Stimulated activated CD8-positive, alpha-beta memory T cell treated with anti-CD3 and anti-CD28 coated beads, Interleukin-15, amount 100 ng/mL, for 48 hours (primary cell): ENCODE data around the gene SZT2.
"Not testable (repeated sequence)": the region's sequence is repeated elsewhere in the genome, so short reads cannot be mapped to it uniquely, and the experiment has no call there.

ENCODE experiments used
- DNase-seq, 2 donors: peaks; one replicate each; pipeline ENCODE4 v3.0.0-alpha.2; 2020; ENCODE audit warnings: low read depth in 2 of 2

The SZT2 gene

DNA sequence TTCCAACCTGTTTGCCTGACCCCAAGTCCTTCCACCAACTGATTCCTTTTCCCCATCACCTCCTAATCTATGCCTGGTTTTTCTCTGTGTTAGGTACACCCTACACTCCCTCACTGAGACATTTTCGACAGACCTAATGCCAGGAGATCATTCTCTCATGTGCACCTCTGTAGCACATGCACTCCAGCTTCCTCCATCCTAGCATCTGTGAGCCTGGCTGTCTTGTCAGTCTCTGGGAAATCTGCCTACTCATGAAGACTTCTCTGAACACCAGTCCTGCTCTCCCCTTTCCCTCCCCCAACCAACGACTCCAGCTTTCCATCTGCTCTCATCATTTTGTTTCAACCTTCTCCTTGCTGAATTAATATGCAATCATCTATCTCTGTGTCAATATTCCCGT, 1.1 kb upstream of the SZT2 start:
- DNase-seq = no peak

DNA sequence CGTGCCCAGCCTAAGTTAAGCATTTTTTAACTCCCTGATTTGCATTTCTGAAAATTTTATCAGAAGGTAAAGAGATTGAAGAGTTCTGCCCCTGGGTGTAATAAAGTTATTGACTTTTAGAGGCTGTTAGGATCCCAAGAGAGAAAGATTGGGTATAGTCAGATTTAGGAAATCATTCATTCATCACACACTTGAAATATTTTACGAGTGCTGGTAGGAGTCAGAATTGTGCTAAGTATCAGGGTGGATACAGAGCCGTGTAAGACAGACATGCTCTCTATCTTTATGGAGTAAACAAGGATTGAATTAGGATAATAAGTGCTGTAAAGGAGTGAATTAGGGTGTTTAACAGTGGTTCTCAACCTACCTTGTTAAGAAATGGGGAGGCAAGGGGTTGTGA, 3.0 kb downstream of the SZT2 start:
- no peak for DNase-seq

DNA sequence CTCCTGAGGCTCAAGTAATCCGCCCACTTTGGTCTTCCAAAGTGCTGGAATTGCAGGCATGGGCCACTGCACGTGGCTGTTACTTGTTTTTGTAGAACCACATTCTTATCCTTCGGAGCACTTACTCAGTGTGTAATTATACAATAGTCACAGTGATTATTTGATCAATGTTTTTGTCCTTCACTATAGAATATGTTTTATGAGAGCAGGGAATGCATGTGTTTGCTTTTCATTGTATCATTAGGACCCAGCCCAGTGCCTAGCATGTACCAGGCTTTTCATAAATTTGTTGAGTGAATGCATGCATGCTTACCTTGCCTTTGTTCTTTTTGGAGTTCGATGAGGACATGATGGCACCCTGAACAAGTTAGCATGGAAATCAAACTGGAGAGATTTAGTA, 5.8 kb downstream of the SZT2 start:
- no peak for DNase-seq

DNA sequence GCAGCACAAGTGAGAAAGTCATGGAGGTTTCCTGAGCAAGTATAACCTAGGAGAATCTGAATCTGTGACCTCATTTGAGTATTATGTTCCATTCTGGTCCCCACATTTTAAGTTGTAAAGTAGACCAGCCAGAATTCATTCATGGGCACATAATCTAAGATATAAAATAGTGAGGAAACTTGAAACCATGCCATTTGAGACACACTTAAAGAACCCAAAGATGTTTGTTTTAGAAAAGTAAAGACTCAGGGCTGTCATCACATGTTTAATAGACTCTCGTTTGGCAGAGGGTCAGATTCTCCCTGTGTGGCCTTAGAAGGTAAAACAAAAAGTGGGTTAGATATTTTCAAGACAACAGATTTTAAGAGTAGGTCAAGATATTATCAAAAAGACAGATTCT, 6.4 kb downstream of the SZT2 start:
- DNase-seq = no peak

DNA sequence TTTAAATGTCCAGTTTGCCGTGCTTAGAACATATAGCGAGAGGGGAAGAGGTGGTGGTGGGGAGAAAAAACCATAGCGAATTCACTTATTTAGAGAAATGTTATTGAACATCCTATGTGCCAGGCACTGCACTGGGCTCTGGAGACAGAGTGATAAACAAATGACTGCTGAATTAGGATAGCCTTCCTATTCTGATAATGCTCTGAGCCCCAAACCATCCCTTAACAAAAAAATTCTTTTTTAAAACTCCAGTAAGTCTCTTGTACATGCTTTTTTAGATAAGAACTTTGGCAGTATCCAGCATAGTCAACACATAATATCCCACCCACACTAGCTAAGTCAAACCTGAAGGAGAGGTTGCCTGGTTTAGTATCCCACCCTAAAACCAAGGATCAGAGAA, 8.5 kb downstream of the SZT2 start:
- DNase-seq = no peak

DNA sequence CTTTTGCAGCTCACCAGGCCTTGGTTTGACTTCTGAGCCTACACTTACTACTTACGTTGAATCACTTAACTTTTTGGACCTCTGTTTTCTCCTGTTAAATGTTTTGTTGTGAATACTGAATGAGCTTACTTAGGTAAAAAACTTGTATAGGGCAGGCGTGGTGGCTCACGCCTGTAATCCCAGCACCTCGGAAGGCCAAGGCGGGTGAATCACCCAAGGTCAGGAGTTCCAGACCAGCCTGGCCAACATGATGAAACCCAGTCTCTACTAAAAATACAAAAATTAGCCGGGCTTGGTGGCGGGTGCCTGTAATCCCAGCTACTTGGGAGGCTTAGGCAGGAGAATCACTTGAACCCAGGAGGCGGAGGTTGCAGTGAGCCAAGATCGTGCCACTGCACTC, 10.7 kb downstream of the SZT2 start:
- not testable (repeated sequence) for DNase-seq

DNA sequence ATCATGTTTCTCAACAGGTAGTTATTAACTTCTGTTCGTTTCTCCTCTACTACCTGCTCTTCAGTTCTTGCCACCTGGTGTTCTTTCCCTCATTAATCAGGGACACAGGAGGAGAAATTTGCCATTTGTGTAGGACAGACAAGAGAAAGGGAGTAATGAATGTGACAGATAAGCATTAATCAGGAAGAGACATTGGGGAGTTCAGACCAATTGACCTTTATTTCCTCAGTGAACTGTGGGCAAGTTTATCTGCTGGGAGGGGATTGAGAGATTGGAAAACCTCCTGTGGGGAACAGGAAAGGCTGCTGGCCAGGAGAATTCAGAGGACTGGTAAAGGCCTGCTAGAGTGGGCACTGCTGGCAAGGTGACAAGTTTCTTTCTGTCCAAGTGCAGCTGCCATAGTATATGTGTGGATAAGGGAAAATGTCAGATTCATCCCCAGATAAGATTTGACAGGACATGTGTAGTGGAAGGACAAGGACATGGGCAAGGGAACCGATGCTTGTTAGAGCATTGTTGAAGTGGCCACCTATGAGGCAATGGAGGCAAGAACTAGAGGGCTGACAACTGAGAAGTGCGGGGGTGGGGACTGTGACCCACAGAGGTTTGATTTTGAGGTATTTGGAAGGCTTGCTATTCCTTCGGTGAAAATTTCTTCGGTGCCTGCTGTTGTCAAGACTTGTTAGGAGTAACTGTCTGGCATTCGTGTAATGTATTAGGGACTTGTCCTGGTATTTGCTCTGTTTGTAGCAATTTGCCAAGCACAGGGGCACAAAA, 12.6 kb downstream of the SZT2 start:
- no peak for DNase-seq

DNA sequence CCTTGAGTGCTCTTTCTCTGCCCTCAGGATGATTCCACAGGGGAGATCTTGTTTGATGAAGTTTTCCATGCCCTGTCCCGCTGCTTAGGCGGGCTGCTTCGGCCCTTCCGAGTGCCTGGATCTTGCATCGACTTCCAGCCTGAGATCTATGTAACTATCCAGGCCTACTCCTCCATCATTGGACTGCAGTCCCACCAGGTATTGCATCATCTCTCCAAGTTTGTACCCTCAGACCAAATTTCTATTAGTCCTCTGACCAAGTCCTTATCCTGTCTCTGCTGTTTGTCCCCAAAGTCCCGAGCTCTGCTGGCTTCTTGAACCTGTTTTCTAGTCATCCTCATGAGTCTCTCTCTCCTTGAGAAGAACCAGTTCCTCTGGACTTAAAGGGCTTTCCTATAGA, 14.7 kb downstream of the SZT2 start:
- DNase-seq = no peak

DNA sequence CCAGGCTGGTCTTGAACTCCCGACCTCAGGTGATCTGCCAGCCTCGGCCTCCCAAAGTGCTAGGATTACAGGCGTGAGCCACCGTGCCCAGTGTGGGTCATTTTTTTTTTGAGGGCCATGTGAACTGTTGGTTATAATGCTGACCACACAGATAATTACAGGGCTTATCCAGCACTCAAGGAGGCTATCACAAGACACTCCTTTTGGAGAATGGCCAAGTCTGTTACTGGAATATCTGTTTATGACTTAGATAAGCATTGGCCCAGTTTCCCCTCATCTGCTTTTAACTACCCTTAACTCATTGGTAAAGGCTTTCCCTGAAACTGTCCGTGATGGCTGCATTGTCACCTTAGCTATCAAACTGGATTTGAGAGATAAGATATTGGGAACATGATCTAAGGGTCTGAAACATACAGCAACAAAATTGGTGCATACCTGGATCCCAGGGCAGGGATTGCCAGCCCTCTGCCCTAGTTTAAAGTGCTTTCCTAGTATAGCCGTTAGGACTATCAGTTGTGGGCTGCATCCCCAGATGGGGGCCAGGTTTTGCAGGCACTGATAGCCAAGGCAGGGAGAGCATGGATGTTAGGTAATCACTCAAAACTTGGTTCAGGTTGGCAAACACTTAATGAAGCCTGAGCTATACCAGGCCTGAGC, 15.6 kb downstream of the SZT2 start:
- no peak for DNase-seq

DNA sequence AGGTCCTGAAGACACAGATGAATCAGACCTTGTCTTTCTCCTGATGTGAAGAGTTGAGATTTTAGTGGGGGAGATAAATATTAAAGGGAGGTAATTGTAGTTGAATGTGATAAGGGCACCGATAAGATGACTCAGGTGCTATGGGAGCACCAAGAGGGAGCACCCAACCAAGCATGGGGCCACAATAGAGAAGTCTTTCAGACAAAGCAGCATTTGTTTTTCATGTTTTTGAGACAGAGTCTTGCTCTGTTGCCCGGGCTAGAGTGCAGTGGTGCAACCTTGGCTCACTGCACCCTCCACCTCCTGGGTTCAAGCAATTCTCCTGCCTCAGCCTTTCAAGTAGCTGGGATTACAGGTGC, 16.2 kb downstream of the SZT2 start:
- DNase-seq = no peak

DNA sequence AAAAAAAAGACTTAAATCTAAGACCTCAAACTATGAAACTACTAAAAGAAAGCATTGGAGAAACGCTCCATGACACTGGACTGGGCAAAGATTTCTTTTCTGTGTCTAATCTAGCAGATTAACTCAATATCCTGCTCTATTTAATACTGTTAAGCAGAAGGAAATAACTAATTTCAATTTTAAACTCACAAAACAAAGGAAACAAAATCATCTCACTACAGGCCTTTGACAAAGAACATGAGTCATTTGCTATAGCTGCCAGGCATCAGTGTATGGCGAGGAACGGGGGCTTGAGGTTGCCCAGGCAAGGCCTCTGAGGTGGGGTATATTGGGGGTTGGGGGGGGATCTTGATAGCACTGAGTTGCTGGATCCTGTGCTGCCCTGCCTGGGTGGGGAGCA, 20.9 kb downstream of the SZT2 start:
- DNase-seq = no peak

DNA sequence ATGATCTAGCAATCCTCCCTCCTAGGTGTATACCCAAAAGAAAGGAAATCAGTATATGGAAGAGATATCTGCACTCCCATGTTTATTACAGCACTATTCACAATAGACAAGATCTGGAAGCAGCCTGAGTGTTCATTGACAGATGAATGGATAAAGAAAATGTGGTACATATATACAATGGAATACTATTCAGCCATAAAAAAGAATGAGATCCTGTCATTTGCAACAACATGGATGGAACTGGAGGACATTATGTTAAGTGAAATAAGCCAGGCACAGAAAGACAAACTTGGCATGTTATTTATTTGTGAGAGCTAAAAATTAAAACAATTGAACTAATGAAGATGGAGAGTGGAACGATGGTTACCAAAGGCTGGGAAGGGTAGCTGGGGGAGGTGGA, 23.7 kb downstream of the SZT2 start:
- not testable (repeated sequence) for DNase-seq

DNA sequence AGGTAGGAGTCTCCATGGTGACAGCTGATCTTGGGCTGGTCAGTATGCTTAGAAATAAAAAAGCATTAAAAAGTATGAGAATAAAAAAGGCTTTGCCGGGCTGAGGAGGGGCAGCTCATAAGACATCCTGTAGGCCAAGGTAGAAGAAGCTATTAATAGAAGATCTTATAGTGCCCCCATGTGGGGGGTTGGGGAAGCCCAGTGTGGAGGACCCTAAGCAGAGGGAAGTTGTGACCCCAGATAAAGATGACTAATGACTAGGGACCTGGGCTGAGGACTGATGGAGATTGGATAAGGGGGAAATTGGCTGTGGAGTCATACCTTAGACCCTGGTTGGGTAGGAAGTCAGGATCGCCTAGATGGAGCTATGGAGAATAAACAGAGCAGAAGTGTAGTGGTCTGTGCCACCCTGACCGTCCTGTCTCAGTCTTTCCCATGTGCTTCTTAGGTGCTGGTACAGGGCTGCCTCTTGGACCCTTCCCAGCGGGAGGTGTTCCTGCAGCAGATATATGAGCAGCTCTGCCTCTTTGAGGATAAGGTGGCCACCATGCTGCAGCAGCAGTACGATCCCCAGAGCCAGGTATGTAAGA, 25.0 kb downstream of the SZT2 start:
- DNase-seq = peak; percentile 24 to 35

DNA sequence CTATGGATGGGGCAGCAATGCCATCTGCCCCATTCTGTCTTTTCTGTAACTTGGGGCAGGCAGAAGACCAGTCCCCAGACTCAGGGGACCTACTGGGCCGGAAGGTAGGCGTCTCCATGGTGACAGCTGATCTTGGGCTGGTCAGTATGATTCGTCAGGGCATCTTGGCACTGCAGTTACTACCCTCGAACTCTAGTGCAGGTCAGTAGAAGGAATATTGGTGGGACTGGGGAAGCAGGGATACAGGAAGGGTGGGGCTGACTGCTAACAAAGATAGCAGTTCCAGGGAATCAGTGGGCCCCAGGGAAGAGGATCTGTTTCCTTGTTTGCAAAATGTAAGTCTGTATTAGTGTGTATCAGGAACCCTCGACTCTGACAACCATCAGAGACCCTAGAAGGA, 26.2 kb downstream of the SZT2 start:
- no peak for DNase-seq

DNA sequence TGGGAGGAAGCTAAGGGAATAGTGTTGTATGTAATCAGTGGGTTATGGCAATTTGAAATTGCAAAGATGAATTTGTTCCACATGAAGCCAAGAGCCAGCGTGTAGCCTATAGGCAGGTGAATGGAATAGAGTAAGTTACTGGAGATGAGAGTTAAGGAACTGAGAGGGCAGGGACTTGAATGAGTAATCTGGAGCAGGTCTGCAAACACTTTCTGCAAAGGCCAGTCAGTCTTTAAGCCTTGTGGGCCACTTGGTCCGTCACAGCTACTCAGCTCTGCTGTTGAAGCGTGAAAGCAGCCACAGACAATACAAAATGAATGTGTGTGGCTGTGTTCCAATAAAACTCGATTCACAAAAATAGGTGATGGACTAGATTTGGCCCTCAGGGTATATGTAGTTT, 29.2 kb downstream of the SZT2 start:
- no peak for DNase-seq

DNA sequence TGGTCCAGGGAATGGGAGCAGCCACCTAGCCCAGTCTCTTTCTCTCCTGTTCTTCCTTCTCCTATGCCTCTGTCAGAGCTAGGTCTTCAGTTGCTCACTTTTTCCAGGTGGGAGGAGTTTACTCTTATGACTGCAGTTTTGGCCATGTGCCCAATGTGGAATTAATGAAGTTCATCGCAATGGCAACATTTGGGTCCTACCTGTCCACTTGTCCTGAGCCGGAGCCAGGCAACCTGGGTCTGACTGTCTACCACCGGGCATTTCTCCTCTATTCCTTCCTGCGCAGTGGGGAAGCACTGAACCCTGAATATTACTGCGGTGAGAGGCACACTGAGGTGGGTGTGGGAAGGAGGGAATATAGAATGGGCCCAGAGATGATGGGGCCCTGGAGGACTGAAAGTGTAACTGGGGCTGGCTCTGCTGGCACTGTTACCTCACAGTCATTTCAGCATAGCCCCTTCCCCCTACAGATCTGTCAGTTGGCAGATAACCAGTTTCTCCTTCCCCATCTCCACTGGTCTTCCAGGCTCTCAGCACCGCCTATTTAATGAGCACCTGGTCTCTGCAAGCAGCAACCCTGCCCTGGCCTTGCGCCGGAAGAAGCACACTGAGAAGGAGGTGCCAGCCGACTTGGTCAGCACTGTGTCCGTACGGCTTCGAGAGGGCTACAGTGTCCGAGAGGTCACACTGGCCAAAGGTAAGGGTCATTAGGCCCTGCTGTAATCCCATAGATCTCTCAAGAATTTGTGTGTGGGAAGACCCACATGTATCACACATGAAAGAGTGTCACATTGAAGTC, 30.1 kb downstream of the SZT2 start:
- no peak for DNase-seq

DNA sequence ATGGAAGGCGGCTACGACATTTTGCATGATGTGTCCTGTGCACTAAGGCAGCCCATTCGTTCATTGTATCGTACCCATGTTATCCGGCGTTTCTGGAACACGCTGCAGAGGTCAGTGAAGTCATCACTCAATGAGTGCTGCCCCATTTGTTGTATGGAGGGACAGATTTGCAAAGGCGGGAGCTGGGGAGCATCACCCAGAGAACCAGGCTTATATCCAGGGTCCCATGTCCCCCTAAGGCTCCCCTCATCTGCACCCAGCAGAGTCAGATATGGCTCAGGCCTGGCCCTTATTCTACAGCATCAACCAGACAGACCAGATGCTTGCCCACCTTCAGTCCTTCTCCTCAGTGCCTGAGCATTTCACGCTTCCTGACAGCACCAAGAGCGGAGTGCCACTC, 31.2 kb downstream of the SZT2 start:
- no peak for DNase-seq

DNA sequence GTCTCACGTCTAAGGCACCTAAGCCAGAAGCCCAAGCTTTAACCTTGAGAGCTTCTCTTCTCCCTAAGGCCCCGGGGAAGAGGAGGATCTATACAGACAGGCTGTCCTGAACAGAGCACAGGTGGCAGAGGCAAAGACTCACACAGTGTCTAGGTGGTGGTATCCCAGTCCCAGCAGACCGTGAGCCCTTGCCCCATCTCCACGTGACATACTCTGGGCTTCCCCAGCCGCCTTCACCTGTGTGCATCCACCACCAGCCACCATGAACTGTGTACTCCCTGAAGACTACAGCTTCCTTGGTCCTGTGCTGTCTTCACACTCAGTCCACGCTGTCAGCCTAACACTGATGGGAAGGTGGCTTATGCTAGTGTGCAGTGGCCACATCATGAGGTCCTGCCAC, 31.7 kb downstream of the SZT2 start:
- no peak for DNase-seq

DNA sequence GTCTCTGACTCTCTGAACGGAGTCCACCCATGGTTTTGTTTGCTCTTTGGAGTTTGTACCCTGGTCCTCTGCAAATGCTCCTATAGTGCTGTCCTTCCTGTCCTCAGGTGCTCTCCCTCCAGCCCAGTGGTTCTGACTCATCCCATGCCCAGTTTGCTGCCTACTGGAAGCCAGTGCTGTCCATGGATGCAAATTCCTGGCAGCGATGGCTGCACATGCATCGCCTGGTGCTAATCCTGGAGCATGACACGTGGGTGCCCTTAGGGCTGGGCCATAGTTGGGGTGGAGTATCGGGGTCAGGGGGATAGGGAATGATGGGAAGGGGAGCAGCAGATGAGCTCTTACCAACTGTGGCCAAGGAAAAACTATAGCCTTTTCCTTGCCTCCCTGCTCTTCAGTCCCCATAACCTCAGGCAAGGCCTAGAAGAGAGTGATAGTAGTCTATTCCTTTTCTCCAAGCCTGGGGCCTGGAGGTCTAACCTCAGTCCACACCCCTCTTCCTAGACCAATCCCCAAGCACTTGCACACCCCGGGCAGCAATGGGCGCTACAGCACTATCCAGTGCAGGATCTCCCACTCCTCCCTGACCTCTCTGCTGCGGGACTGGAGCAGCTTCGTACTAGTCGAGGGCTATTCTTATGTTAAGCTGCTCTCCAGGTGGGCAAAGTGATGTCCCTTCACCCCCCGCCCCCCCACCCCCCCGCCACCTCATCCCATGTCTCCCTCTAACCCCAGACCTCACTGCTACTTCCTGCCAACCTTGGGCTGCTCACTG, 32.5 kb downstream of the SZT2 start:
- DNase-seq = no peak

DNA sequence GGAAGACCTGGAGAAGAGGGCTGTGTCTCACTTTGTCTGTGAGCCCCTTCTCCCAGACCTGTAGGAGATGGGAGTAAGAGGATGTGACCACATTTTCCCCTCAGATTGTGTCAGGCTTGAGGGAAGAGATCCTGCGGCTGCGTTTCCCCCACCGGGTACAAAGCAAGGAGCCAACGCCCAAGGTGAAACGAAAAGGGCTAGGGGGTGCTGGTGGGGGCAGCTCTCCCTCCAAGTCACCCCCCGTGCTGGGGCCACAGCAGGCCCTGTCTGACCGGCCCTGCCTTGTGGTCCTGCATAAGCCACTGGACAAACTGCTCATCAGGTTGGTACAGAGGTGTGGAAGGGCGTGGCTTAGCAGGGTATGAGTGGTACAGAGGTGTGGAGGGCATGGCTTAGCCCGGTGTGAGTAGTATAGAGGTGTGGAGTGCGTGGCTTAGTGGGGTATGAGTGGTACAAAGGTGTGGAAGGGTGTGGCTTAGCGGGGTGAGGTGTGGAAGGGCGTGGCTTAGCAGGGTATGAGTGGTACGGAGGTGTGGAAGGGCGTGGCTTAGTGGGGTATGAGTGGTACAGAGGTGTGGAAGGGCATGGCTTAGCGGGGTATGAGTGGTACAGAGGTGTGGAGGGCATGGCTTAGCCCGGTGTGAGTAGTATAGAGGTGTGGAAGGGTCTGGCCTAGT, 33.4 kb downstream of the SZT2 start:
- DNase-seq = no peak
